NCI-H2081 treated with DMSO at 0.1 percent for 48 hours (cell line): Measurements from ENCODE around the gene METAP1.
"Not testable (repeated sequence)": the region's sequence is repeated elsewhere in the genome, so short reads cannot be mapped to it uniquely, and the experiment has no call there.

Experiments used
- DNase-seq: peaks from one replicate; lab custom pipeline; 2025; lab: John Stamatoyannopoulos, UW

METAP1 gene

GRCh38 chr4:98997166-98997565 lies 1.6 kb downstream of the METAP1 start:
- no peak for DNase-seq

GRCh38 chr4:98998551-98998950 lies 3.0 kb downstream of the METAP1 start:
- no peak for DNase-seq

- no peak for DNase-seq
Observed at GRCh38 chr4:99002279-99002678, 6.8 kb downstream of the METAP1 start.

- DNase-seq = no peak
Observed at GRCh38 chr4:99008051-99008450, 12.5 kb downstream of the METAP1 start.

GRCh38 chr4:99011910-99012309 lies 16.4 kb downstream of the METAP1 start:
- DNase-seq = no peak

GRCh38 chr4:99013402-99013843 lies 17.9 kb downstream of the METAP1 start:
- DNase-seq = no peak

- no peak for DNase-seq
Observed at GRCh38 chr4:99013884-99014523, 18.5 kb downstream of the METAP1 start.

- no peak for DNase-seq
Observed at GRCh38 chr4:99021386-99021785, 25.9 kb downstream of the METAP1 start.

- no peak for DNase-seq
Observed at GRCh38 chr4:99022566-99022965, 27.0 kb downstream of the METAP1 start.

GRCh38 chr4:99023800-99024251 lies 28.3 kb downstream of the METAP1 start:
- DNase-seq = not testable (repeated sequence)

GRCh38 chr4:99024481-99025275 lies 29.2 kb downstream of the METAP1 start:
- DNase-seq = no peak

- DNase-seq = no peak
Observed at GRCh38 chr4:99025506-99025905, 30.0 kb downstream of the METAP1 start.

- no peak for DNase-seq
Observed at GRCh38 chr4:99027304-99027703, 31.8 kb downstream of the METAP1 start.

- DNase-seq = no peak
Observed at GRCh38 chr4:99028187-99028586, 32.7 kb downstream of the METAP1 start.

- no peak for DNase-seq
Observed at GRCh38 chr4:99029018-99029735, 33.7 kb downstream of the METAP1 start.

- no peak for DNase-seq
Observed at GRCh38 chr4:99029852-99030251, 34.3 kb downstream of the METAP1 start.

GRCh38 chr4:99033956-99034355 lies 38.4 kb downstream of the METAP1 start:
- DNase-seq = no peak

- DNase-seq = no peak
Observed at GRCh38 chr4:99038213-99038612, 42.7 kb downstream of the METAP1 start.

- no peak for DNase-seq
Observed at GRCh38 chr4:99043346-99043745, 47.8 kb downstream of the METAP1 start.

- DNase-seq = no peak
Observed at GRCh38 chr4:99047710-99048109, 52.2 kb downstream of the METAP1 start.

- DNase-seq = no peak
Observed at GRCh38 chr4:99052902-99053301, 57.4 kb downstream of the METAP1 start.

GRCh38 chr4:99054428-99054994 lies 59.0 kb downstream of the METAP1 start:
- DNase-seq = no peak
